ENCODE data around the gene FBXL19. TPM values are rescaled to one million over a fixed set of nuclear protein-coding genes. Genes with fewer than 3 reads are reported as not detected.
A peak's percentile ranks its signal among the peaks of the same experiment; 100 is the strongest.

FBXL19 gene
- total and polyA plus RNA-seq, 2 of the 13 experiments (the other 11 are each of a cell fraction or from before 2014, with no cell fraction given): 6.0 to 13.7 TPM

- TF ChIP-seq, protein P1, sequence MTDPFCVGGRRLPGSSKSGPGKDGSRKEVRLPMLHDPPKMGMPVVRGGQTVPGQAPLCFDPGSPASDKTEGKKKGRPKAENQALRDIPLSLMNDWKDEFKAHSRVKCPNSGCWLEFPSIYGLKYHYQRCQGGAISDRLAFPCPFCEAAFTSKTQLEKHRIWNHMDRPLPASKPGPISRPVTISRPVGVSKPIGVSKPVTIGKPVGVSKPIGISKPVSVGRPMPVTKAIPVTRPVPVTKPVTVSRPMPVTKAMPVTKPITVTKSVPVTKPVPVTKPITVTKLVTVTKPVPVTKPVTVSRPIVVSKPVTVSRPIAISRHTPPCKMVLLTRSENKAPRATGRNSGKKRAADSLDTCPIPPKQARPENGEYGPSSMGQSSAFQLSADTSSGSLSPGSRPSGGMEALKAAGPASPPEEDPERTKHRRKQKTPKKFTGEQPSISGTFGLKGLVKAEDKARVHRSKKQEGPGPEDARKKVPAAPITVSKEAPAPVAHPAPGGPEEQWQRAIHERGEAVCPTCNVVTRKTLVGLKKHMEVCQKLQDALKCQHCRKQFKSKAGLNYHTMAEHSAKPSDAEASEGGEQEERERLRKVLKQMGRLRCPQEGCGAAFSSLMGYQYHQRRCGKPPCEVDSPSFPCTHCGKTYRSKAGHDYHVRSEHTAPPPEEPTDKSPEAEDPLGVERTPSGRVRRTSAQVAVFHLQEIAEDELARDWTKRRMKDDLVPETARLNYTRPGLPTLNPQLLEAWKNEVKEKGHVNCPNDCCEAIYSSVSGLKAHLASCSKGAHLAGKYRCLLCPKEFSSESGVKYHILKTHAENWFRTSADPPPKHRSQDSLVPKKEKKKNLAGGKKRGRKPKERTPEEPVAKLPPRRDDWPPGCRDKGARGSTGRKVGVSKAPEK (CRISPR knock-in tag; IDR thresholded peaks at IDR 0.05; ENCODE audit: borderline replicate concordance): no peak
- TF ChIP-seq ARNT (IDR thresholded peaks at IDR 0.05): no peak
- 0 out of 2 replicates have a peak, but pooled peaks have one; percentile 50 for TF ChIP-seq RFXANK (CRISPR knock-in tag; IDR thresholded peaks at IDR 0.05)
- no peak for TF ChIP-seq ZNF180 (CRISPR knock-in tag; IDR thresholded peaks at IDR 0.05; ENCODE audit: borderline replicate concordance, low read depth)
- no peak for TF ChIP-seq ZIK1 (CRISPR knock-in tag; IDR thresholded peaks at IDR 0.05; ENCODE audit: borderline replicate concordance, low read depth)
- TF ChIP-seq NFIC (IDR thresholded peaks at IDR 0.05; ENCODE audit: low read length): no peak
- TF ChIP-seq, protein P2, sequence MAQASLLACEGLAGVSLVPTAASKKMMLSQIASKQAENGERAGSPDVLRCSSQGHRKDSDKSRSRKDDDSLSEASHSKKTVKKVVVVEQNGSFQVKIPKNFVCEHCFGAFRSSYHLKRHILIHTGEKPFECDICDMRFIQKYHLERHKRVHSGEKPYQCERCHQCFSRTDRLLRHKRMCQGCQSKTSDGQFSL (CRISPR knock-in tag; IDR thresholded peaks at IDR 0.05): no peak
- TF ChIP-seq, protein P3, sequence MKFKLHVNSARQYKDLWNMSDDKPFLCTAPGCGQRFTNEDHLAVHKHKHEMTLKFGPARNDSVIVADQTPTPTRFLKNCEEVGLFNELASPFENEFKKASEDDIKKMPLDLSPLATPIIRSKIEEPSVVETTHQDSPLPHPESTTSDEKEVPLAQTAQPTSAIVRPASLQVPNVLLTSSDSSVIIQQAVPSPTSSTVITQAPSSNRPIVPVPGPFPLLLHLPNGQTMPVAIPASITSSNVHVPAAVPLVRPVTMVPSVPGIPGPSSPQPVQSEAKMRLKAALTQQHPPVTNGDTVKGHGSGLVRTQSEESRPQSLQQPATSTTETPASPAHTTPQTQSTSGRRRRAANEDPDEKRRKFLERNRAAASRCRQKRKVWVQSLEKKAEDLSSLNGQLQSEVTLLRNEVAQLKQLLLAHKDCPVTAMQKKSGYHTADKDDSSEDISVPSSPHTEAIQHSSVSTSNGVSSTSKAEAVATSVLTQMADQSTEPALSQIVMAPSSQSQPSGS (CRISPR knock-in tag; IDR thresholded peaks at IDR 0.05): 0 out of 2 replicates have a peak, but pooled peaks have one; percentile 19
- no peak for TF ChIP-seq CREB3 (CRISPR knock-in tag; IDR thresholded peaks at IDR 0.05)
- TF ChIP-seq STAT6 (CRISPR knock-in tag; IDR thresholded peaks at IDR 0.05; ENCODE audit: borderline replicate concordance): no peak
- TF ChIP-seq FOXK1 (CRISPR knock-in tag; IDR thresholded peaks at IDR 0.05; ENCODE audit: borderline replicate concordance, low read depth): 0 out of 2 replicates have a peak, but pooled peaks have one; percentile 33
- TF ChIP-seq ZNF354B (CRISPR knock-in tag; IDR thresholded peaks at IDR 0.05): no peak
- TF ChIP-seq SP5 (CRISPR knock-in tag; IDR thresholded peaks at IDR 0.05; ENCODE audit: borderline replicate concordance, low read depth): no peak; the same call in 1 of the 2 replicates
- TF ChIP-seq RFX1 (IDR thresholded peaks at IDR 0.05): no peak
- no peak for TF ChIP-seq ZFP90 (CRISPR knock-in tag; IDR thresholded peaks at IDR 0.05; ENCODE audit: borderline replicate concordance)
- no peak for TF ChIP-seq MAF1 (CRISPR knock-in tag; IDR thresholded peaks at IDR 0.05; ENCODE audit: borderline replicate concordance)
- TF ChIP-seq TCF12 (IDR thresholded peaks at IDR 0.05): no peak
- no peak for TF ChIP-seq TCF12 (CRISPR knock-in tag; IDR thresholded peaks at IDR 0.05)
Observed at GRCh38 chr16:30896889-30897733, 26.3 kb upstream of the FBXL19 start (continued).

All from HepG2 (cell line).